HG03175 (cell line): ENCODE results near the gene FEZ2.
"Not testable (repeated sequence)": the region's sequence is repeated elsewhere in the genome, so short reads cannot be mapped to it uniquely, and the experiment has no call there.

Experiments
- ATAC-seq: cut with Tn5 transposase; IDR thresholded peaks from one replicate; pipeline ENCODE4 v1.9.1; 2021; ENCODE audit warnings: mild to moderate bottlenecking, moderate library complexity; ENCODE audit not compliant: unreplicated experiment

The FEZ2 gene

GRCh38 chr2:36597532-36598377 is at the start of gene FEZ2:
FEZ2 (minus strand) TSS chr2:36598168; CDS start chr2:36598142, 26 bp downstream.
- ATAC-seq: peak; percentile 99

- ATAC-seq: no peak
Observed at GRCh38 chr2:36634981-36635597, 37.1 kb upstream of the FEZ2 start.

GRCh38 chr2:36633470-36634092 is 35.6 kb upstream of the FEZ2 start:
- no peak for ATAC-seq

GRCh38 chr2:36626756-36627155 is 28.8 kb upstream of the FEZ2 start:
- no peak for ATAC-seq

- no peak for ATAC-seq
Observed at GRCh38 chr2:36626071-36626470, 28.1 kb upstream of the FEZ2 start.

- no peak for ATAC-seq
Observed at GRCh38 chr2:36625304-36625703, 27.3 kb upstream of the FEZ2 start.

GRCh38 chr2:36620321-36620720 is 22.4 kb upstream of the FEZ2 start:
- no peak for ATAC-seq

GRCh38 chr2:36618381-36618780 is 20.4 kb upstream of the FEZ2 start:
- peak; percentile 99 for ATAC-seq

- no peak for ATAC-seq
Observed at GRCh38 chr2:36616947-36617346, 19.0 kb upstream of the FEZ2 start.

GRCh38 chr2:36615222-36615621 is 17.3 kb upstream of the FEZ2 start:
- ATAC-seq: no peak

GRCh38 chr2:36613801-36614200 is 15.8 kb upstream of the FEZ2 start:
- ATAC-seq: no peak

GRCh38 chr2:36611316-36611990 is 13.5 kb upstream of the FEZ2 start:
- no peak for ATAC-seq

- ATAC-seq: no peak
Observed at GRCh38 chr2:36609507-36609906, 11.5 kb upstream of the FEZ2 start.

GRCh38 chr2:36607947-36608346 is 10.0 kb upstream of the FEZ2 start:
- no peak for ATAC-seq

- no peak for ATAC-seq
Observed at GRCh38 chr2:36606925-36607324, 9.0 kb upstream of the FEZ2 start.

GRCh38 chr2:36605273-36605672 is 7.3 kb upstream of the FEZ2 start:
- ATAC-seq: no peak

- not testable (repeated sequence) for ATAC-seq
Observed at GRCh38 chr2:36603629-36604028, 5.7 kb upstream of the FEZ2 start.

- no peak for ATAC-seq
Observed at GRCh38 chr2:36597003-36597531, 901 bp downstream of the FEZ2 start.

- ATAC-seq: no peak
Observed at GRCh38 chr2:36596397-36596796, 1.6 kb downstream of the FEZ2 start.

- no peak for ATAC-seq
Observed at GRCh38 chr2:36594849-36595248, 3.1 kb downstream of the FEZ2 start.

GRCh38 chr2:36589230-36589630 is 8.7 kb downstream of the FEZ2 start:
- ATAC-seq: no peak
